Kidney epithelial cell (primary cell): ENCODE data around the gene BLOC1S1. TPM values are rescaled to one million over a fixed set of nuclear protein-coding genes. Genes with fewer than 3 reads are reported as not detected.

Experiments used
- DNase-seq: peaks from one replicate; pipeline ENCODE4 v3.0.0-alpha.2; 2010; ENCODE audit warnings: low read depth
- H3K27me3 ChIP-seq: 2 replicates; pipeline ENCODE4 v1.6.0; 2011; ENCODE audit warnings: low read length; ENCODE audit not compliant: control insufficient read depth, insufficient read depth
- H3K36me3 ChIP-seq: 2 replicates; pipeline ENCODE4 v1.5.1; 2011; ENCODE audit warnings: low read length; ENCODE audit not compliant: control insufficient read depth, insufficient read depth
- H3K4me3 ChIP-seq: 2 replicates; pipeline ENCODE4 v1.5.1; 2011; ENCODE audit warnings: low read depth, mild to moderate bottlenecking, control low read depth, low read length
- CTCF ChIP-seq: IDR thresholded peaks from 2 replicates; pipeline ENCODE4 v1.5.1; 2011; ENCODE audit warnings: mild to moderate bottlenecking, moderate library complexity, low read length, control low read depth, inconsistent platforms; ENCODE audit not compliant: insufficient read depth, poor library complexity, severe bottlenecking
- total RNA-seq: library from RNA; depleted of rRNA; stranded (reverse); fragments of >200 nt; gene quantifications from 2 replicates; pipeline ENCODE4 v1.2.3, GENCODE V29; 2015

Gene BLOC1S1
- total RNA-seq: 109 and 131 TPM in 2 replicates

GRCh38 chr12:55715833-55716581 is at the start of gene BLOC1S1:
Gene BLOC1S1 (plus strand): TSS chr12:55716046. CDS start chr12:55716052, 6 bp downstream.
- Histone ChIP-seq H3K27me3 (no peaks in the 10 kb centered on the region), H3K4me3 (peak within 1 kb of the TSS; percentile 61), H3K36me3 (no peaks in the 10 kb centered on the region)
- no peak for TF ChIP-seq CTCF
- no peak for DNase-seq

- H3K27me3 ChIP-seq: no peaks in the 10 kb centered on the region
- no peak for DNase-seq
- no peak for TF ChIP-seq CTCF
- H3K36me3 ChIP-seq: no peaks in the 10 kb centered on the region
- no peak overlapping the region for H3K4me3 ChIP-seq
These were observed 49.3 kb upstream of the BLOC1S1 start for GRCh38 chr12:55666508-55666907.

GRCh38 chr12:55670276-55670675 is 45.6 kb upstream of the BLOC1S1 start:
- Histone ChIP-seq H3K36me3 (no peaks in the 10 kb centered on the region), H3K27me3 (no peaks in the 10 kb centered on the region), H3K4me3 (no peak overlapping the region)
- TF ChIP-seq CTCF: no peak
- DNase-seq: no peak

- no peak for DNase-seq
- Histone ChIP-seq H3K36me3 (no peaks in the 10 kb centered on the region), H3K27me3 (no peaks in the 10 kb centered on the region), H3K4me3 (no peak overlapping the region)
- TF ChIP-seq CTCF: no peak
These were observed 44.1 kb upstream of the BLOC1S1 start for GRCh38 chr12:55671746-55672145.

- H3K4me3 ChIP-seq: no peak overlapping the region
These were observed 42.2 kb upstream of the BLOC1S1 start for GRCh38 chr12:55673638-55674037.

More at GRCh38 chr12:55673638-55674037, 42.2 kb upstream of the BLOC1S1 start:
- Histone ChIP-seq H3K27me3 (no peaks in the 10 kb centered on the region), H3K36me3 (no peaks in the 10 kb centered on the region)
- no peak for TF ChIP-seq CTCF
- no peak for DNase-seq
